AG09319 (cell line): ENCODE results near the gene CTIF.

Experiments used
- DNase-seq: peaks from one replicate; pipeline ENCODE4 v3.0.0-alpha.2; 2010; ENCODE audit warnings: low read depth; ENCODE audit errors: extremely low read depth
- CTCF ChIP-seq: IDR thresholded peaks from 2 replicates; pipeline ENCODE4 v1.5.1; 2011; ENCODE audit warnings: low read depth, mild to moderate bottlenecking, inconsistent platforms, low read length, moderate library complexity

The CTIF gene

GRCh38 chr18:48678237-48679115, 139.6 kb downstream of the CTIF start:
- DNase-seq, result no peak
- no peak for TF ChIP-seq CTCF

GRCh38 chr18:48679236-48679635, 140.4 kb downstream of the CTIF start:
- TF ChIP-seq CTCF, result no peak
- DNase-seq, result peak; percentile 8

GRCh38 chr18:48680339-48681250, 141.8 kb downstream of the CTIF start:
- TF ChIP-seq CTCF, result no peak
- no peak for DNase-seq

- TF ChIP-seq CTCF, result no peak
- DNase-seq, result no peak
Measured at GRCh38 chr18:48682768-48683167, 143.9 kb downstream of the CTIF start.

- DNase-seq, result no peak
- TF ChIP-seq CTCF, result no peak
Measured at GRCh38 chr18:48683197-48683596, 144.4 kb downstream of the CTIF start.

GRCh38 chr18:48683661-48684060, 144.8 kb downstream of the CTIF start:
- no peak for TF ChIP-seq CTCF
- no peak for DNase-seq
